Aorta (tissue), 5 donors: ENCODE data around the gene U2AF1L4. TPM values are rescaled to one million over a fixed set of nuclear protein-coding genes. Genes with fewer than 3 reads are reported as not detected.
A peak's percentile ranks its signal among the peaks of the same experiment; 100 is the strongest.
"Not testable (repeated sequence)": the region's sequence is repeated elsewhere in the genome, so short reads cannot be mapped to it uniquely, and the experiment has no call there.

Experiments used
- ATAC-seq: fragments of 200-7000 bp; cut with Tn5 transposase; one replicate; pipeline ENCODE4 v1.9.1; 2022; ENCODE audit warnings: moderate library complexity; ENCODE audit not compliant: low FRiP score
- DNase-seq, 2 donors: peaks; one replicate each; pipeline ENCODE4 v3.0.0-alpha.2; 2020
- H3K27ac ChIP-seq, 2 donors: one replicate each; pipeline ENCODE4 v1.5.1; 2013; ENCODE audit warnings: low read length in 2 of 2, mild to moderate bottlenecking in 2 of 2, moderate library complexity in 2 of 2, control low read depth in 1 of 2, inconsistent platforms in 1 of 2, low read depth in 1 of 2
- H3K27me3 ChIP-seq, 2 donors: one replicate each; pipeline ENCODE4 v1.6.1; 2013; ENCODE audit warnings: control low read depth in 1 of 2, low read length in 1 of 2, mild to moderate bottlenecking in 1 of 2, moderate library complexity in 1 of 2; ENCODE audit not compliant: insufficient read depth in 2 of 2, control insufficient read depth in 1 of 2
- H3K36me3 ChIP-seq, 2 donors: one replicate each; pipeline ENCODE4 v1.6.1; 2013; ENCODE audit warnings: control low read depth in 1 of 2, low read length in 1 of 2, mild to moderate bottlenecking in 1 of 2; ENCODE audit not compliant: insufficient read depth in 2 of 2, control insufficient read depth in 1 of 2
- H3K4me1 ChIP-seq, 2 donors: one replicate each; pipeline ENCODE4 v1.6.1; 2013; ENCODE audit warnings: low read length in 2 of 2, control low read depth in 1 of 2, mild to moderate bottlenecking in 1 of 2, moderate library complexity in 1 of 2; ENCODE audit not compliant: insufficient read depth in 2 of 2, control insufficient read depth in 1 of 2
- H3K4me3 ChIP-seq, 2 donors: one replicate each; pipeline ENCODE4 v1.5.1; 2013; ENCODE audit warnings: low read length in 2 of 2, control low read depth in 1 of 2, mild to moderate bottlenecking in 1 of 2
- H3K9me3 ChIP-seq: one replicate; pipeline ENCODE4 v1.6.1; 2013; ENCODE audit warnings: mild to moderate bottlenecking, low read length; ENCODE audit not compliant: control insufficient read depth
- WGBS, 2 donors: extraction: QIAGEN DNeasy Blood & Tissue Kit; methylation state at CpG; one replicate each; pipeline ENCODE4 v1.1.7; 2013; 5-methylcytosine and 5-hydroxymethylcytosine counted together
- intact Hi-C, 2 donors: fragments of 100-400 bp; cut with DNase I; formaldehyde crosslinking; loops; one replicate each; pipeline versions ENCODE4 v1.14.2 to v1.15.0; 2022
- polyA plus RNA-seq, 2 donors: library from polyadenylated mRNA; stranded (reverse); fragments of 200-250 nt; gene quantifications; one replicate each; pipeline ENCODE4 v1.2.3, GENCODE V29; 2013
- total RNA-seq, 2 donors: library from RNA; stranded (reverse); fragmentation: NEBNext Ultra II Directional; extraction: Animal tissue kit (Norgen Biotek cat#: 25700); gene quantifications; one replicate each; pipeline ENCODE4 v1.2.1, GENCODE V29; 2021
- donor health status: healthy with polysubstance abuse.
- donor health status: Bipolar disorder and iron deficiency.
- donor health status: DM: no; HTN: no; CAD: no.
- donor health status: DM: no; HTN: no; CAD: no.
- donor health status: DM: yes; HTN: yes; CAD: no.

U2AF1L4 gene
- total and polyA plus RNA-seq, 4 donors = 14.8 to 70.4 (median 23.3) TPM

- 0 to 1% methylated on average over 28 to 82 of the region's 82 CpGs for whole genome bisulfite sequencing, 2 donors
- H3K4me3 ChIP-seq = peak within 1 kb of the TSS; percentile 73 to 91
- ATAC-seq (peak; percentile 99), DNase-seq (peak; percentile 99 to 100)
- no peaks in the 10 kb centered on the region for H3K9me3 ChIP-seq
- H3K27ac ChIP-seq = no peak within 1 kb of the TSS
- H3K36me3 ChIP-seq = no peaks in the 10 kb centered on the region
- no peaks in the 10 kb centered on the region for H3K27me3 ChIP-seq
- intact Hi-C loops = loop anchor here in 1 of 2 donors (5.0 kb wide), 1 partner anchor 102 kb away; no protein-coding TSS in a partner anchor
- no peaks in the 10 kb centered on the region for H3K4me1 ChIP-seq
Measured at GRCh38 chr19:35775298-35776101, 30.3 kb upstream of the U2AF1L4 start, which contains the start of gene ARHGAP33. TSS of gene ARHGAP33 (plus strand) at chr19:35775564. CDS start at chr19:35775659, 95 bp downstream.

- Histone ChIP-seq H3K4me3 (no peak overlapping the region), H3K27ac (no peak overlapping the region), H3K27me3 (no peaks in the 10 kb centered on the region), H3K36me3 (no peaks in the 10 kb centered on the region), H3K4me1 (no peaks in the 10 kb centered on the region), H3K9me3 (no peaks in the 10 kb centered on the region)
- intact Hi-C loops = loop anchor here in 1 of 2 donors (5.0 kb wide), 1 partner anchor 102 kb away; no protein-coding TSS in a partner anchor
- DNase-seq (no peak), ATAC-seq (no peak)
- WGBS, 2 donors = 8 to 14% methylated on average over 9 of the region's 9 CpGs
Measured at GRCh38 chr19:35775046-35775297, 29.8 kb upstream of the U2AF1L4 start.

GRCh38 chr19:35774274-35775045, 29.2 kb upstream of the U2AF1L4 start:
- no peaks in the 10 kb centered on the region for H3K36me3 ChIP-seq
- H3K27ac ChIP-seq = no peak overlapping the region
- H3K4me1 ChIP-seq = no peaks in the 10 kb centered on the region
- 34 to 40% methylated on average over 16 of the region's 16 CpGs for WGBS, 2 donors
- peak in 1 of 2 donors; percentile 66 for DNase-seq
- H3K9me3 ChIP-seq = no peaks in the 10 kb centered on the region
- H3K27me3 ChIP-seq = no peaks in the 10 kb centered on the region
- intact Hi-C loops = loop anchor here in 1 of 2 donors (5.0 kb wide), 1 partner anchor 103 kb away; no protein-coding TSS in a partner anchor
- H3K4me3 ChIP-seq = no peak overlapping the region
- no peak for ATAC-seq

GRCh38 chr19:35773020-35773806, 28.0 kb upstream of the U2AF1L4 start:
- ATAC-seq (no peak), DNase-seq (no peak)
- WGBS, 2 donors = 53 to 55% methylated on average over 9 of the region's 9 CpGs
- Histone ChIP-seq H3K4me3 (no peak overlapping the region), H3K27me3 (no peaks in the 10 kb centered on the region), H3K9me3 (no peaks in the 10 kb centered on the region), H3K4me1 (no peaks in the 10 kb centered on the region), H3K36me3 (no peaks in the 10 kb centered on the region), H3K27ac (no peak overlapping the region)
- intact Hi-C loops = no loop called here

GRCh38 chr19:35772362-35772761, 27.1 kb upstream of the U2AF1L4 start:
- H3K9me3 ChIP-seq, intact Hi-C loops, H3K4me1 ChIP-seq, H3K4me3 ChIP-seq, H3K27ac ChIP-seq, ATAC-seq, H3K36me3 ChIP-seq, H3K27me3 ChIP-seq, DNase-seq: not testable (repeated sequence)
- 95 to 98% methylated on average over 5 of the region's 5 CpGs for WGBS, 2 donors

DNA sequence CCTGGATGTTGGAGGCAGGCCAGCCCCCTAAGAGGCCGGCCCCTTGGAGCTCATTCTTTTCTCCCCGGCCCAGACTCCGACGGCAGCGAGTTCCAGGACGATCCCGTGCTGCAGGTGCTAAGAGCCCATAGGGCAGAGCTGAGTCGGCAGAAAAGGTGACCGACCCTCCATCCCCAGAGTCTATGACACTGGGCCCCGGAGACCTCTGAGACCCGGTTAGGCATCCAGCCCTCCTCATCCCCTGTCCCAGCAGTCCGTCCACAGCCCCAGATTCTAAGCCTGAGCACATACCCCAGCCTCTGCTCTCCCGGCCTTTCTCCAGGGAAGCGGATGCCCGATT, 22.8 kb upstream of the U2AF1L4 start:
- Histone ChIP-seq H3K4me1 (no peaks in the 10 kb centered on the region), H3K36me3 (no peaks in the 10 kb centered on the region), H3K9me3 (no peaks in the 10 kb centered on the region), H3K4me3 (no peak overlapping the region), H3K27me3 (no peaks in the 10 kb centered on the region), H3K27ac (no peak overlapping the region)
- 59 to 72% methylated on average over 13 to 15 of the region's 15 CpGs for WGBS, 2 donors
- DNase-seq (peak in 1 of 2 donors; percentile 64), ATAC-seq (no peak)
- intact Hi-C loops = no loop called here

GRCh38 chr19:35767288-35768081, 22.3 kb upstream of the U2AF1L4 start:
- peak in 1 of 2 donors; percentile 74 for DNase-seq
- Histone ChIP-seq H3K36me3 (no peaks in the 10 kb centered on the region), H3K4me3 (no peak overlapping the region), H3K9me3 (no peaks in the 10 kb centered on the region), H3K27me3 (no peaks in the 10 kb centered on the region), H3K27ac (no peak overlapping the region), H3K4me1 (no peaks in the 10 kb centered on the region)
- ATAC-seq = peak; percentile 33
- WGBS, 2 donors = 67 to 69% methylated on average over 34 of the region's 34 CpGs
- intact Hi-C loops = no loop called here

DNA sequence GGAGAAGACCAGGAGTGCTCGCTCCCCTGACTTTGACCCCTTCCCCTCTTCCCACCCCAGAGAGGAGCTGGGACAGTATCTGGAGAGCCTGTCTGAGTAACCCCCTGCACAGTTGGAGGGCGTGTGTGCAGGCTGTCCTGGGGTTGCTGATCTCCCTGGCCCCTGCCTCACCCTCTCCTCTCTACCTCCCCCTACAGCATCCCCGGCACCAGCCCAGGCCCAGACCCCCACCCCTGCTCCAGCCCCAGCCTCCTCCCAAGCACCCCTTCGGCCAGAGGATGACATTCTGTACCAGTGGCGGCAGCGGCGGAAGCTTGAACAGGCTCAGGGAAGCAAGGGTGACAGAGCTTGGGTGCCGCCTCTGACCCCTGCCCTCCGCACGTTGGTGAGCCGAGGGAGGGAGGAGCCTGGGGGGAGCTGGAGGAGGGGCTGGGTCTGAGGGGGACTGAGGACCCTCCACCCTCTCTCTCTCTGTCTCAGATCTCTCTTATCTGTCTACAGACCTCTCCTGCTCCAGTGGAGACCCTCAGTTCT, 21.4 kb upstream of the U2AF1L4 start:
- Histone ChIP-seq H3K27me3 (no peaks in the 10 kb centered on the region), H3K4me3 (no peak overlapping the region), H3K4me1 (no peaks in the 10 kb centered on the region), H3K9me3 (no peaks in the 10 kb centered on the region), H3K36me3 (no peaks in the 10 kb centered on the region), H3K27ac (no peak overlapping the region)
- DNase-seq = no peak
- 82 to 86% methylated on average over 10 to 11 of the region's 11 CpGs for WGBS, 2 donors
- no peak for ATAC-seq
- intact Hi-C loops = no loop called here
